ENCODE results near the gene AFAP1L2.

The AFAP1L2 gene

DNA sequence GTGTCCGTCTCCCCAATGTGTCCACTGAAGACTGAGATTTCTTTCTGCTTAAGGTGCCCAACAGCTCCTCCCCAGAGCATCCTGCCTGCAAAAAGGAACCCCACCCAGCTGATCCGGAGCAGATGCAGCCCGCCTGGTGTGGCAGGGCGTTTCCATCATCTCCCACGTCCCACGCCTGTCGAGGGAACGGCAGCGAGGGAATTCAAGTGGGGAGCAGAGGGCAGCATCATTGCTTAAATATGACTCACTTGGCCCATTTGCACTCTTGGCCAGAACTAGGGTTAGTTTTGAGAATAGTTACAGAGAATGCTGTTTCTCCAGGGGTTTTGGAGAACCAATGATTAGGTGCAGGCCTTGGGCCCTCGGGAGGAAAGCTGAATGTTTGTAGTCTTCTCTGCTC is 144.5 kb downstream of the AFAP1L2 start:
- DNase-seq = no peak

DNA sequence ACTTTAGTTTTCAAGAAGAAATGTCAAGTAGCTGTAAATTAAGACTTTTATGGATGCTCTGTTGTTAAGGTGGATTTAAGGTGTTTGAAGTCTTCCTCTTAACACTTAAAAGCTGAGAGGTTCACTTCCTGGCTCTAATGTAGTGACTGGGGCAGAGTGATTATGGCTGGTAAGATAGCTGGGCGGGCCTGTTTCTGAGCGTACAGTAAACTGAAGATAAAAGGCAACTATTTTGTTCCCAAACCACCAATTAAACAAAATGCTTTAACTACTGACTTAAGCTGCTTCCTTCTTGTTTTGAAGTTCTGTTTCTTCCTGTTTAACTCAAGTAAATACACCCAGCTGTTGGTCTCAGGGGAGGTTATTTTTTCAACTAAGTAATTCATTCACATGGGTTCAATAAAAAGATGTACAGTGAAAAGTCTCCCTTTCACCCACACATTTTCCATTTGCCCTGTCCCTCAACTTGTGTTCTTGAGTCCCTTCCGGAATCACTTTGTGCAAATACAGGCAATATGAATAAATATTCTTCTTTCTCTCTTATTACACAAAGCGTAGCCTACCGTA is 145.9 kb downstream of the AFAP1L2 start:
- no peak for DNase-seq

DNA sequence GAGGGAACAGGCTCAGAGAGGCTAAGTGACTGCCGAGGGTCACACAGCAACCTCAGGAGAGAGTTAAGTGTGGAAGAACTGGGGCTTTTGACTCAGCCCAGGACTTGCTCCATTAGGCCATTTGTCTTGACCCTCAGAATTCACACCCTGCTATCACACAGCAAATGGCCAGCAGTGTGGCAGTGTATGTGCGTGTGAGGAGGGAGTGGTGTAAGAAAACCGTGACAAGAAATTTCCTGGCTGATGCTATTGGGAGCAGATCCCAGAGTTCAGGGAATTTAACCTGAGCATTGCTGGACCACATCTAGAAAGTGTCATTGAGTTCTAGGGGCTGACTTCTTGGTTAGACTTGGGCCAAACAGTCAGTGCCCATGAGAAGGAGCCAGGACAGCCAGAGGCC is 146.8 kb downstream of the AFAP1L2 start:
- no peak for DNase-seq

DNA sequence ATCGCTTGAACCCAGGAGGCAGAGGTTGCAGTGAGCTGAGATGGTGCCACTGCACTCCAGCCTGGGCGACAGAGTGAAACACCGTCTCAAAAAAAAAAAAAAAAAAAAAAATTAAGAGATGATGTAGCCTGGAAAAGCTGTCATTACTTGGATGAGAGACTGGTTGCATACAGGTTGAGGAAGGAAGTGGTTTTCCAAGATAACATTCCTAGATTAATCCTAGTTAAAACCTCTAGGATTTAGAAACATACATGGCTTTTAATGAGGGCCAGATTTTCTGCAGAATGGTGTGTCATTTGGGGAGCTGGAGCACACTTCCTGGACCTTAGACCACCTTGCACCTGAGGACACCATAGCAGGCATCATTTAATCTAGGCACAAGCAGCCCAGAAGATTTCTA is 147.5 kb downstream of the AFAP1L2 start:
- no peak for DNase-seq

DNA sequence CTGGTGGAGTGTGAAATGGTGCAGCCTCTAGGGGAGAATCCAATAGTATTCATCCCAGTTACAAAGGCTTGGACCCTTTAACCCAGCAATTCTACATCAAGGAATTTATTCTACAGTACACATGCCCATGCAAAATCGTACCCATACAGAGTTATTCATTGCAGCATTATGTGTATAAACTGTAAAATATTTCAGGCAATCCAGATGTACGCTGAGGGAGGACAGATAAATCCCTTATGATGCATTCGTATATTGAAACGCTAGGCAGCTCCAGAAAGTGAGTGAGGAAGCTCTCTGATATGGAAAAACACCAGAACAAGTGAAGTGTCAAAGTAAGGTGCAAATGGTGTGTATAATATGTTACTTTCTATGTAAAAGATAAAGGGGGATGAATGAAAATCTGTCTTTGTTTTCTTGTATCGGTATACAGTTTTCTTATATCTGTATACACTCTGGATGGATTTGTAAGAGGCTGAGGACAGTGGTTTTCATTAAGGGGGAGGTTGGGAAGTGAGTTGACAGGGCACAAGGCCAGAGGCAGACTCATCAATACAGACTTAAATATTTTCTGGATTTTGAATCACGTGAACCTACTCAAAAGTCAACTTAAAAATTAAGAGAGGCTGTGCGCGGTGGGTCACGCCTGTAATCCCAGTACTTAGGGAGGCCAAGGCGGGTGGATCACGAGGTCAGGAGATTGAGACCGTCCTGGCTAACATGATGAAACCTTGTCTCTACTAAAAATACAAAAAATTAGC is 148.1 kb downstream of the AFAP1L2 start:
- DNase-seq = no peak

DNA sequence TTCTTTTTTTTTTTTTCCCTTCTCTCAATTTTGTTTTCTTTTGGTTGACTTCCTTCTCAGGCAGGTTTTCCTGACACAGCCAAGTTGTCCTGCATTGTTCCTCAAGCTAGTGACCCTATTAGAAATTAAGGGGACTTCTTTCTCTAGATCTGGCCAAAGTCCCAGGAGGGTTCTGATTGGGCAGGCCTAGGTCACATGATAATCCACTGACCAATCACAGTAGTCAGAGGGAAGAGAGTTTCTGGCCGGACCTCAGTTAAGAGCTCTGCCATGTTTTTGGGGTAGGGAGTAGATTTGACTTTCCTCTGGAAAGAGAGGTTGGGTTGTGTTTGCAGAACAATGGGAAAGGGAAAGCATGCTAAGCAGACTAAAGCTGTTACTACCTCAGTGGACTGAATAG is 149.1 kb downstream of the AFAP1L2 start:
- DNase-seq = no peak

DNA sequence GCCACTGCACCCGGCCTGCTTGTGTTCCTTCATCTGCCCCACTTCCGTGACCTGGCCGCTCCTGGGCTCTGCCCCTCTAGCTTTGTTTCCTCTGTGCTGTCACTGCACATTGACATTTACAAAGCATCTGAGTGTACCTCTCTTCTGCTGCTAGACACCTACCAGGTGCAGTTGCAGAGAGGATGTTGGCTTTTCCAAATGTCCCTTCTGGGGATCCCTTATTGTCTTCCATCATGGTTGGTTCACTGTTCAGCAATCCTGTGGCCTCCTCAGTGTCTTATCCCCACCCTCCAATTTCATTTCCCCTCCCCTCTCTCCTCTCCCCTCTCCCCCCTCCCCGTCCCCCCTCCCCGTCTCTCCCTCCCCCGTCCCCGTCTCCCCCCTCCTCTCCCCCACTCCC is 151.4 kb downstream of the AFAP1L2 start:
- DNase-seq = no peak

DNA sequence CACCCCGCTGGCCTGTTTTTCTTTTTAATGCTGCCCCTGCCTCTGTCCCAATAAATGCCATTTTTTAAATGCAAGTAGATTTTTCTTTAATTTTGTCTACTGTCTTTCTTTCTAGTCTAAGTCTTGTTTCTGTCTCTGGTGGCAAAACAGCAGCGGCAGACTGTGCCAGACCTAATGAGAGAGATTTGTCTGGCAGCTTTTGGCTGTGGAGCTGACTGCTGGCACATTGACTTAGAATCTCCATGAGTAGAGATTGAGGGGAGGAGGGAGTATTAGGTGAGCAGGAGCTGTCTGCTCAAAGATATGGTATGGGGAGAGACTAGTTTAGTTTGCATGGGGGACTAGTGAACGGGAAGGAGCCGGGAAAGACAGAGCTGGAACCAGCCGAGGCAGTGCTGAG is 152.2 kb downstream of the AFAP1L2 start:
- no peak for DNase-seq

DNA sequence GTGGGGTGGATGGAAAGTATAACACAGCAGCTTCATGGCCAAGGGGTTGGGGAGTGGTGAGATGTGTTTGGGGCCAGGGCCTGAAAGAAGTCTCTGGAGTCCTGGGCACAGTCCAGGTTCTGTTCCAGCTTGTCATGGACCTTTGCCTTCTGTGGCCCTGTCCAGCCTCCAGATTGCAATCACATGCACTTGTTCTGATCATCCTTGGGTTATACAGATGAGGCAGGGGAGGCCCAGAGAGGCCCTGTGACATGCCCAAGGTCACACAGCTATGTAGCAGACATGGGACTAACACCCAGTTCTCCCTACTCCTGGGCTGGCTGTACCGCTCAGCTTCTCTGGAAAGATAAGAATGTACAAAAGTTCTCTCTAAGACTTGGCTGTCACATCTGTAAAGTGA is 153.6 kb downstream of the AFAP1L2 start:
- no peak for DNase-seq

DNA sequence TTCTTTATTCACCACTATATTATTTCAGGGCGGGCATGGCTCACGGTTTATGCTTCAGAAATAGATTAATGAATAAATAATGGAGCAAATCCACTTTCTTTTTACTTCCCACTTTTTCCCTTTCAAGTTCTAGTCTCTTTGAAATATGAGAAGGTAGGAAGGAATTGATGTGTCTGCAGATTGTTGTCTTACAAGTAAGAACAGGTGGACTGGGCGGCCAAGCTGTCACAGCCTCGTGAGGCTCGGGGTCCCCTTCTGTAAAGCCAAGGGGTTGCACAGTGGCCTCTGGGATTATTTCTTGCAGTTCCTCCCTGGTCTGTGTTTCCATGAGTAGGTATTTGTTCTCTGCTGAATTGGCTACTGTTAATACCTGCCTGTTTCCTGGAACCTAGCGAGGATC is 154.1 kb downstream of the AFAP1L2 start:
- DNase-seq = no peak

DNA sequence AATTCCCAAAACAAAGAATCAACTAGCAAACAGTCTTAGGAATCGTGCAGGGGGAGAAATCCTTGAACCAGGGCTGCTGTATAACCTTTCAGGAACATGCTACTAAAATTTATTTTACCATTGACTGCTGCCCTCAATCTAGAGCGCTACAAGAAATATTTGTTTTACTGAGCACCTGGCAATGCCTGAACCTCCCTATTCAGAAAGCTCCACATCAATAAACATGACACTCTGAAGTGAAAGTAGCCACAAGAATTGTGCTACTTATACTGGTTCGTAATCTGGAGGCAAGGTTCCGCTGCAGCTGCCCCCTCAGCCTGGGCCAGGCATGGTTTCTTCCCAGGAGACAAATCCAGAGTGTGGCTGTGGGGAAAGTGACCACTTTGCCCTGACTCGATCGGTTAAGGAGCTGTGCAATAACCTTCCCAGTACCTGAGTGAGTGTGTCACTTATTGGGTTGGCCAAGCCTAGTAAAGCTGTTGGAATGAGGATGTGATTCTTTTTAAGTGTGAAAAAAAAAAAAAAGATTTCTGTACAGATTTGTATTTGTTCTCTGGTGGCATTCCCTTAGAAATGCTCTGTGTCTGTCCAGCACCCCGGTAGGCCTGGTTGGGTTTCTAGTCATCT is 157.5 kb downstream of the AFAP1L2 start:
- DNase-seq = no peak

DNA sequence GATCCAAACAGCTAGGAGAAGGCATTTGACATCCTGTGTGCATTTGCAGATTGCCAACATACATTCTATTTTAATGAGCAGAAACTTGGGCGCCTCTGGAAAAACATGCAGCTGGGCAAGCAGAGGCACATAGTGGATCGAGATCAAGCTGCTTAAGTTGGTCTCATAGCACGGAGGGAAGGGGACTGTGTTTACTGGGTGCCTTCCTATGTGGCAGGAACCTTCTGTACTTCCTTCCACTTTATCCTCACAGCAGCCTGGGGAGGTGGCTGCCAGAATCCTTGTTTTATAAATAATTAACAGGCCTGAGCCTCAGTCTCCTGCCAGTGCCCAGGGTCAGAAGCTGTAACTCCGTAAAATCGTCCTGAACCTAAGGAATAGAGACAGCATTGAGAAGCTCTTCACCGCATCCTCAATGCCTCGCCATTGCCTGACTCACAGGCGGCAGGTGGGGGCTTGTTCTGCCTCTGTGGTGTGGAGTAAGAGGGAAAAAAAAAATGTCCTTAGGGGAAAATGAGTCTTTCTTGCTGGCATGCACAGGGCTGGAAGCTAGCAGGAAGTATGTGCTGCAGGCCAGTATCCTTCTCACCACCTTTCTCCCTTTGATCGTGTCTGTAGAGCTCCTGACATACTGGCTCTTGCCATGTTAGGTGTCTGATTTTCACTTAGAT is 159.0 kb downstream of the AFAP1L2 start:
- no peak for DNase-seq
